Measurements from ENCODE around the gene LAMTOR1.

DNA sequence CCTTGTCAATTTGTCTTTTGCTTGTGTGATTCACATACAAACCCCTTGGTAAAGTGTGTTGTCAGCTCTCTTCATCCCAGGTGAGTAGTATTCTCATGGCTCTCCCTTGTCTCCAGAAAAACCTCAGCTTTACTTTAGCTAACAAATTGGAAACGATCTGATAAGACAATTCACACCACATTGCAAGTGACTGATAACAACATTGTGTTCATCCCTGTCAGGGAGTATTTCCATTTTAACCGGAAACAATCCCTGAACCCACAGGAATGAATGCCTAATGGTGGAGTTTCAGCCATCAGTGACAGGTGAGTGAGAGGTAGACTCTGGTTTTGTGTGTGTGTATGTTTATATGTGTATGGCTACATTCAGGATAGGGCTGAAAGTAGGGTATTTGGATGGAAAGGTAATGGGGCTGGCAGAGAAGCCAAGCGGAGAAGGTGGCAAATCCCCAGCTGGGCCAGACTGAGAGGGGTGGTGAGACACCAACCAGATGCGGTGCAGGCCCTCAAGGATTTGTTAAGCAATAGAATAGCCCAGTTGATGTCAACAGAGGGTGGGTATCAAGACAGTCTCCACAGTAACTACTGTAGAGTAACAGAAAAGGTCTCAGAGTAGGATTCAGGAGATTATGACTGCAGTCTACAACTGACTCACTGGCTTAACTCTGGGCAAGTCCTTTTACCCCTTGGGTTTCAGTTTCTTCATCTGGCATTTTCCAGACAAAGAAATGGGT, 14.9 kb downstream of the LAMTOR1 start:
- TF ChIP-seq POLR2A (IDR thresholded peaks at IDR 0.05; ENCODE audit: low read depth, low read length) (no peak), TAF1 (IDR thresholded peaks at IDR 0.05; ENCODE audit: borderline replicate concordance, low read depth, low read length) (no peak), POLR2AphosphoS5 (IDR thresholded peaks at IDR 0.05; ENCODE audit: low read depth, low read length) (no peak)
